ENCODE measurements around the gene ADAMTS4.
"Not testable (repeated sequence)": the region's sequence is repeated elsewhere in the genome, so short reads cannot be mapped to it uniquely, and the experiment has no call there.

The ADAMTS4 gene

GRCh38 chr1:161198897-161199431 lies at the start of gene ADAMTS4:
TSS of gene ADAMTS4 (minus strand) at chr1:161199054. CDS start at chr1:161198627, 427 bp downstream.
- DNase-seq: no peak

GRCh38 chr1:161244888-161245287 lies 46.0 kb upstream of the ADAMTS4 start:
- no peak for DNase-seq

- DNase-seq: no peak
These were observed 43.5 kb upstream of the ADAMTS4 start for GRCh38 chr1:161242313-161242712.

- no peak for DNase-seq
These were observed 42.8 kb upstream of the ADAMTS4 start for GRCh38 chr1:161241682-161242081.

- no peak for DNase-seq
These were observed 39.2 kb upstream of the ADAMTS4 start, which contains the start of gene NR1I3 for GRCh38 chr1:161238039-161238473. TSS of gene NR1I3 (minus strand) at chr1:161238203. CDS start at chr1:161236565, 1,638 bp downstream.

- DNase-seq: no peak
These were observed 37.3 kb upstream of the ADAMTS4 start for GRCh38 chr1:161235957-161236775.

- DNase-seq: no peak
These were observed 34.2 kb upstream of the ADAMTS4 start for GRCh38 chr1:161233102-161233501.

- no peak for DNase-seq
These were observed 31.9 kb upstream of the ADAMTS4 start for GRCh38 chr1:161230762-161231161.

GRCh38 chr1:161229896-161230295 lies 31.0 kb upstream of the ADAMTS4 start:
- no peak for DNase-seq

GRCh38 chr1:161228032-161228431 lies 29.2 kb upstream of the ADAMTS4 start:
- no peak for DNase-seq

- DNase-seq: peak; percentile 71
These were observed 28.5 kb upstream of the ADAMTS4 start for GRCh38 chr1:161227196-161227871.

GRCh38 chr1:161226759-161227158 lies 27.9 kb upstream of the ADAMTS4 start:
- no peak for DNase-seq

GRCh38 chr1:161226320-161226711 lies 27.5 kb upstream of the ADAMTS4 start:
- DNase-seq: no peak

- DNase-seq: peak; percentile 93
These were observed 26.9 kb upstream of the ADAMTS4 start, which contains the start of gene TOMM40L for GRCh38 chr1:161225534-161226319. TSS of gene TOMM40L (plus strand) at chr1:161226060. CDS start at chr1:161226490, 430 bp downstream.

- DNase-seq: no peak
These were observed 26.3 kb upstream of the ADAMTS4 start for GRCh38 chr1:161225178-161225533.

GRCh38 chr1:161224695-161225087 lies 25.8 kb upstream of the ADAMTS4 start:
- DNase-seq: not testable (repeated sequence)

GRCh38 chr1:161223805-161224694 lies 25.2 kb upstream of the ADAMTS4 start:
- no peak for DNase-seq

GRCh38 chr1:161222175-161223019 lies 23.5 kb upstream of the ADAMTS4 start:
- no peak for DNase-seq

GRCh38 chr1:161220002-161220401 lies 21.1 kb upstream of the ADAMTS4 start:
- DNase-seq: no peak

GRCh38 chr1:161219078-161219892 lies 20.4 kb upstream of the ADAMTS4 start:
- DNase-seq: no peak
